LNCAP (cell line): Measurements from ENCODE around the gene PRDM10.

Experiments used
- CTCF ChIP-seq: fragments of 450-650 bp; IDR thresholded peaks from 2 replicates; pipeline ENCODE4 v1.5.1; 2017; ENCODE audit warnings: mild to moderate bottlenecking

The PRDM10 gene

GRCh38 chr11:129895126-129896041 is 107.3 kb downstream of the PRDM10 start, which contains the start of gene NFRKB:
NFRKB (minus strand) TSS chr11:129895578; CDS start chr11:129892849, 2,729 bp downstream.
- TF ChIP-seq CTCF: no peak; the same call in 1 of the 2 replicates

DNA sequence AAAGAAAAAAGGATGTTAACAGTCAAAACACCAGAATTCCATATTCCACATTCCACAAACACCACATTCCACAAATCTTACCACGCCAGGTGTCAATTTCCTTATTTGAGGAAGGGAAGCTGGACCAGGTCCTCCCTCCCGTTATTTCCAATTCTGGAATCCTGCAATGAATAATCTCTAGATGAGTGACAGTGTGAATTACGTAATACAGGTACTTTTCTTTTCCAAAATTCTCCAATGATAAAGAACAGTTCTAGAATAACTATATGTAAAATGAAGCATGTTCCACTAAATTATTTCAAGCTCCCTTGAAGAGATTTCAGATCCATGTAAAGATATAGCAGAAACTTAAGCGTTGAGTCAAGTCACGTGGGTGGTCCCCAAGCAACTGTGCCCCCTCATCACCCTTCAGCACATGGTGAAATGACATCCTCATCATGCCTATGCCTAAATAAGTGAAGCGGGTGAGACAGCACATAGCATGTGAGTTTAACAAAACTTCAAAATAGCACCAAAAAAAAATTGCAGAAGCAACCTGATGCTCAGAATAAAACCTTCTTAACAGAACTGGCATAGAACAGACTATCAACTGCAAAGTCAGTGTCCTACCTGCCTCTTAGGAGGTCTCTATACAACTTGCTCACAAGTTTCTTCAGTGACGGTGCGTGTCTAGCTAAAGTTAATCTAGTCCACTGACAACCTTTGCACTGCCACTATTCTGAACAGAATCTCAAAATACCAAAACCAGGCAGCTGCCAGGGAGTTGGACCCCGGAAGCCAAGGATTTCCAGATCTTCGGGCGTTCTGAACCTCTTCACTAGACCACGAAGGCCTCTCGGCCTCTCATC is 108.1 kb downstream of the PRDM10 start:
- no peak for TF ChIP-seq CTCF

- TF ChIP-seq CTCF: no peak
Observed at GRCh38 chr11:129888451-129888850, 114.2 kb downstream of the PRDM10 start.

GRCh38 chr11:129885381-129885780 is 117.3 kb downstream of the PRDM10 start:
- no peak for TF ChIP-seq CTCF

GRCh38 chr11:129884581-129884980 is 118.1 kb downstream of the PRDM10 start:
- TF ChIP-seq CTCF: no peak

GRCh38 chr11:129881570-129882170 is 121.0 kb downstream of the PRDM10 start:
- peak; percentile 70 for TF ChIP-seq CTCF

GRCh38 chr11:129880311-129880710 is 122.3 kb downstream of the PRDM10 start:
- TF ChIP-seq CTCF: no peak
